Keratinocyte (primary cell): Measurements from ENCODE around the gene PTPRU. TPM values are rescaled to one million over a fixed set of nuclear protein-coding genes. Genes with fewer than 3 reads are reported as not detected.
A peak's percentile ranks its signal among the peaks of the same experiment; 100 is the strongest.

Experiments used
- DNase-seq: peaks from one replicate; pipeline ENCODE4 v3.0.0-alpha.2; 2011; ENCODE audit warnings: low read depth, missing footprints, low spot score
- FAIRE-seq: peaks from 2 replicates; lab custom pipeline; 2011; peaks lifted over from hg19 to GRCh38; lab: Jason Lieb, UNC
- H2AFZ ChIP-seq: 2 replicates; pipeline ENCODE4 v1.6.0; 2012; ENCODE audit warnings: low read length, control low read depth, inconsistent platforms; ENCODE audit not compliant: control insufficient read depth
- H3K27ac ChIP-seq: 2 replicates; pipeline ENCODE4 v1.5.1; 2011; ENCODE audit warnings: low read length; ENCODE audit not compliant: control insufficient read depth, insufficient read depth
- H3K27me3 ChIP-seq: 3 replicates; pipeline ENCODE4 v1.6.0; 2011; ENCODE audit warnings: low read length; ENCODE audit not compliant: control insufficient read depth, insufficient read depth; ENCODE audit errors: extremely low read depth
- H3K36me3 ChIP-seq, 2 experiments: 2 replicates in 1 of 2; 3 replicates in 1 of 2; pipeline ENCODE4 v1.5.1; 2011; ENCODE audit warnings: low read length in 2 of 2, mild to moderate bottlenecking in 1 of 2; ENCODE audit not compliant: control insufficient read depth in 2 of 2, insufficient read depth in 2 of 2; ENCODE audit errors: extremely low read depth in 1 of 2
- H3K4me1 ChIP-seq: 3 replicates; pipeline ENCODE4 v1.5.1; 2011; ENCODE audit warnings: low read length; ENCODE audit not compliant: control insufficient read depth, insufficient read depth; ENCODE audit errors: extremely low read depth
- H3K4me2 ChIP-seq: 3 replicates; pipeline ENCODE4 v1.6.0; 2011; ENCODE audit warnings: low read depth, low read length; ENCODE audit not compliant: control insufficient read depth, insufficient read depth; ENCODE audit errors: extremely low read depth
- H3K4me3 ChIP-seq, 3 experiments: fragments of 200-600 bp in 1 of 3; sonication (generic) in 1 of 3; 2 replicates in 2 of 3; 3 replicates in 1 of 3; pipeline ENCODE4 v1.5.1; 2011 to 2016; ENCODE audit warnings: low read length in 3 of 3, mild to moderate bottlenecking in 3 of 3, control low read depth in 2 of 3, inconsistent platforms in 1 of 3, low read depth in 1 of 3, mixed read lengths in 1 of 3, mixed run types in 1 of 3, moderate library complexity in 1 of 3; ENCODE audit not compliant: control insufficient read depth in 2 of 3, insufficient read depth in 2 of 3; ENCODE audit errors: extremely low read depth in 1 of 3
- H3K79me2 ChIP-seq: 2 replicates; pipeline ENCODE4 v1.6.0; 2012; ENCODE audit warnings: low read length; ENCODE audit not compliant: control insufficient read depth, insufficient read depth
- H3K9ac ChIP-seq: 3 replicates; pipeline ENCODE4 v1.6.0; 2011; ENCODE audit warnings: low read length; ENCODE audit not compliant: control insufficient read depth, insufficient read depth; ENCODE audit errors: extremely low read depth
- H3K9me1 ChIP-seq: 3 replicates; pipeline ENCODE4 v1.6.0; 2011; ENCODE audit warnings: low read length; ENCODE audit not compliant: control insufficient read depth, insufficient read depth; ENCODE audit errors: extremely low read depth
- H3K9me3 ChIP-seq: 2 replicates; pipeline ENCODE4 v1.5.1; 2012; ENCODE audit warnings: low read depth, low read length; ENCODE audit not compliant: control insufficient read depth
- H4K20me1 ChIP-seq: 3 replicates; pipeline ENCODE4 v1.6.0; 2011; ENCODE audit warnings: low read length; ENCODE audit not compliant: control insufficient read depth, insufficient read depth; ENCODE audit errors: extremely low read depth
- CTCF ChIP-seq, 3 experiments: IDR thresholded peaks in 1 of 3; conservative IDR thresholded peaks in 1 of 3; optimal IDR thresholded peaks in 1 of 3; 2 replicates in 2 of 3; 3 replicates in 1 of 3; pipeline versions ENCODE3 to v1.5.1; 2011; ENCODE audit warnings: low read length in 3 of 3, mild to moderate bottlenecking in 3 of 3, moderate library complexity in 2 of 3, control low read depth in 1 of 3, inconsistent platforms in 1 of 3; ENCODE audit not compliant: insufficient read depth in 2 of 3; ENCODE audit errors: extremely low read depth in 1 of 3
- EZH2 ChIP-seq: IDR thresholded peaks from one replicate; pipeline ENCODE4 v1.6.1; 2012; ENCODE audit warnings: inconsistent platforms, mild to moderate bottlenecking, low read length, moderate library complexity
- dilution Hi-C: fragments of 300-500 bp; cut with MboI; formaldehyde crosslinking; loops from one replicate; pipeline ENCODE4 v1.7.0; 2020; ENCODE audit warnings: low sequenced_read_pairs; ENCODE audit not compliant: extremely low pct_ligation_motif_present
- polyA minus RNA-seq, 3 experiments: library from RNA; depleted of rRNA, polyadenylated mRNA; stranded (reverse); fragments of >200 nt; gene quantifications; 1 replicate in 1 of 3; 2 replicates in 1 of 3; 3 replicates in 1 of 3; pipeline ENCODE4 v1.2.3, GENCODE V29; 2011
- polyA plus RNA-seq, 5 experiments: library from polyadenylated mRNA; depleted of rRNA in 3 of 5; stranded (reverse) in 3 of 5; stranded (forward) in 1 of 5; unstranded in 1 of 5; fragments of >200 nt; gene quantifications; 1 replicate in 1 of 5; 2 replicates in 3 of 5; 3 replicates in 1 of 5; pipeline versions ENCODE4 v1.2.1 to v1.2.3, GENCODE V29; 2011 to 2012; ENCODE audit warnings: missing spikeins in 2 of 5, low read depth in 1 of 5, low replicate concordance in 1 of 5

The PTPRU gene
- polyA plus RNA-seq = 4.3 to 6.4 TPM (median 5.4 TPM) in 3 replicates
- 2.4 TPM for polyA plus RNA-seq (2011; ENCODE audit: low read depth)
- polyA plus RNA-seq (2011; cell fraction: cytosol; rRNA removed) = 2.9 and 5.1 TPM in 2 replicates
- polyA plus RNA-seq (2011; cell fraction: nucleus; rRNA removed) = 10.8 and 15.2 TPM in 2 replicates
- polyA plus RNA-seq (2012; ENCODE audit: low replicate concordance) = 8.9 and 9.2 TPM in 2 replicates
- polyA minus RNA-seq = 11.0 to 19.3 TPM (median 12.7 TPM) in 3 replicates
- 25.9 TPM for polyA minus RNA-seq (2011; cell fraction: cytosol; rRNA and poly(A)+ RNA removed)
- 26.5 and 27.2 TPM in 2 replicates for polyA minus RNA-seq (2011; cell fraction: nucleus; rRNA and poly(A)+ RNA removed)

DNA sequence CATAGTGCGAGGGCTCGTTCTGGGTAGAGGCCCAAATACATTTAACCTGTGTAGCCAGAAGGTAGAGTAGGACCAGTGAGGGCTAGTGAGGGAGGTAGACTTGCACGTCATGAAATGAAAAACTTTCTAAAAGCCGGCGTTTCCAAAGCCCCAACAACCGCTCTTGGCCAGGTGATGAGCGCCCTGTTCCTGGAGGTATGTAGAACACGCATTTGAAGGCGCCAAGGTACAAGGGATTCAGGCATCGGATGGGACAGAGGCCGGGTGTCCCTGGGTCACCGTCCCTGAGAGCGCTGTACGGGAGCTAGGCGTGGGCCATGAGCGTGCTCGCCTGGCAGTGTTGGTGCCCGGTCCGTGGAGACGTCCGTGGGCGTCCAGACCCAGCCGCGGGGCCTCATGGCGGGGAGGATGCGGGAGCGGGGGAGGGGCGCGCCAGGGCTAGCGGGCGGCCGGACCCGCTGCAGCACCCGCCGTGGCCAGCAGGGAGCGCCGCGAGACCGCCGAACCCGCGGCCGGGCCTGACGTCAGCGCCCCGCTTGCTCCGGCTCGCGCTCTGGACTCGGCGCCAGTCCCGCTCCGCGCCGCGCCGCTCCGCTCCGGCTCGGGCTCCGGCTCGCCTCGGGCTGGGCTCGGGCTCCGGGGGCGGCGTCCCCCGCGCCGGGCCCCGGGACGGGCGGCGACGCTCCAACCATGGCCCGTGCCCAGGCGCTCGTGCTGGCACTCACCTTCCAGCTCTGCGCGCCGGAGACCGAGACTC is at the start of gene PTPRU:
Gene PTPRU (plus strand): TSS at position 568 of the 757 bp plus-strand sequence. CDS start 123 bp downstream, at position 691.
- Histone ChIP-seq H4K20me1 (no peaks in the 10 kb centered on the region), H3K27me3 (peaks cover 17% of the 10 kb centered on the region), H3K36me3 (no peaks in the 10 kb centered on the region), H3K4me1 (peaks cover 20% of the 10 kb centered on the region), H3K9ac (peak within 1 kb of the TSS; percentile 64), H3K9me1 (no peaks in the 10 kb centered on the region), H3K4me3 (peak within 1 kb of the TSS; percentile 53 to 78 (median 74)), H2AFZ (peak within 1 kb of the TSS; percentile 89), H3K4me2 (peak within 1 kb of the TSS; percentile 100), H3K9me3 (no peaks in the 10 kb centered on the region), H3K27ac (peak within 1 kb of the TSS; percentile 26), H3K79me2 (no peaks in the 10 kb centered on the region)
- TF ChIP-seq CTCF (optimal IDR thresholded peaks at IDR 0.05 in 1 of 3, IDR thresholded peaks at IDR 0.05 in 1 of 3, conservative IDR thresholded peaks at IDR 0.05 in 1 of 3; ENCODE audit: extremely low read depth in 1 of 3, insufficient read depth in 2 of 3, low read length in 3 of 3) = peak; percentile 33 to 92 (median 63)
- TF ChIP-seq EZH2 = no peak
- dilution Hi-C loops = loop anchor here (25.0 kb wide), 1 partner anchor 126 kb away; no protein-coding TSS in a partner anchor
- FAIRE-seq (no peak), DNase-seq (no peak)

- no peak for TF ChIP-seq CTCF (optimal IDR thresholded peaks at IDR 0.05 in 1 of 3, IDR thresholded peaks at IDR 0.05 in 1 of 3, conservative IDR thresholded peaks at IDR 0.05 in 1 of 3; ENCODE audit: extremely low read depth in 1 of 3, insufficient read depth in 2 of 3, low read length in 3 of 3)
- TF ChIP-seq EZH2 = no peak
- no peak for FAIRE-seq
Observed at GRCh38 chr1:29186707-29187106, 49.6 kb upstream of the PTPRU start.

More at GRCh38 chr1:29186707-29187106, 49.6 kb upstream of the PTPRU start:
- no peak for DNase-seq
- Histone ChIP-seq H2AFZ (no peak overlapping the region), H3K9me1 (no peaks in the 10 kb centered on the region), H3K27ac (no peak overlapping the region), H3K4me1 (peaks cover 19% of the 10 kb centered on the region), H3K4me2 (no peak overlapping the region), H3K4me3 (no peak overlapping the region), H4K20me1 (no peaks in the 10 kb centered on the region), H3K36me3 (no peaks in the 10 kb centered on the region), H3K27me3 (no peaks in the 10 kb centered on the region), H3K9me3 (no peaks in the 10 kb centered on the region), H3K79me2 (no peaks in the 10 kb centered on the region), H3K9ac (no peak overlapping the region)
- dilution Hi-C loops = no loop called here
